Breast epithelium (tissue), 4 donors: ENCODE data around the gene FNDC1. TPM values are rescaled to one million over a fixed set of nuclear protein-coding genes. Genes with fewer than 3 reads are reported as not detected.

ENCODE experiments used
- DNase-seq, 2 donors: peaks; one replicate each; pipeline ENCODE4 v3.0.0-alpha.2; 2019; ENCODE audit warnings: low spot score in 2 of 2
- H3K27ac ChIP-seq, 2 donors: fragments of 200-600 bp; sonication (generic) in 1 of 2; one replicate each; pipeline ENCODE4 v1.5.1; 2016 to 2019; ENCODE audit warnings: mild to moderate bottlenecking in 1 of 2
- H3K27me3 ChIP-seq, 2 donors: fragments of 200-600 bp; sonication (generic) in 1 of 2; one replicate each; pipeline versions ENCODE4 v1.5.1 to v1.6.0; 2017 to 2019; ENCODE audit warnings: control low read depth in 1 of 2, mild to moderate bottlenecking in 1 of 2
- H3K36me3 ChIP-seq: fragments of 200-600 bp; one replicate; pipeline ENCODE4 v1.5.1; 2019
- H3K4me1 ChIP-seq, 2 donors: fragments of 200-600 bp; sonication (generic); one replicate each; pipeline ENCODE4 v1.5.1; 2016 to 2019; ENCODE audit warnings: control low read depth in 1 of 2
- H3K4me3 ChIP-seq, 3 donors: fragments of 200-600 bp; sonication (generic); 1 replicate in 2 of 3; 2 replicates in 1 of 3; pipeline ENCODE4 v1.5.1; 2016 to 2019; ENCODE audit warnings: mild to moderate bottlenecking in 3 of 3, moderate library complexity in 2 of 3
- H3K9me3 ChIP-seq, 2 donors: fragments of 200-600 bp; sonication (generic) in 1 of 2; one replicate each; pipeline ENCODE4 v1.5.1; 2016 to 2019; ENCODE audit warnings: control low read depth in 1 of 2
- POLR2A ChIP-seq: fragments of 450-650 bp; IDR thresholded peaks from one replicate; pipeline ENCODE4 v1.6.1; 2016; ENCODE audit warnings: antibody characterized with exemption, mild to moderate bottlenecking, moderate library complexity
- POLR2AphosphoS5 ChIP-seq, 3 donors: sonication (generic); formaldehyde crosslinking; IDR thresholded peaks; one replicate each; pipeline ENCODE4 v1.6.1; 2017; ENCODE audit warnings: antibody characterized with exemption in 3 of 3
- intact Hi-C: fragments of 100-400 bp; cut with DNase I; formaldehyde crosslinking; loops from one replicate; pipeline ENCODE4 v1.15.1; 2023; ENCODE audit warnings: low total_unique reads
- total RNA-seq, 3 donors: library from RNA; depleted of rRNA; stranded (reverse); fragments of >200 nt; gene quantifications; one replicate each; pipeline ENCODE4 v1.1.0, GENCODE V29; 2016
- TF ChIP-seq, protein P1 (sequence below), 3 donors: fragments of 450-650 bp; IDR thresholded peaks; one replicate each; pipeline ENCODE4 v1.5.1; 2016 to 2017; ENCODE audit warnings: antibody characterized with exemption in 3 of 3, mild to moderate bottlenecking in 3 of 3, moderate library complexity in 3 of 3

FNDC1 gene
- total RNA-seq, 3 donors from 2014 or later = 0.15 to 10.1 (median 0.33) TPM

GRCh38 chr6:159142531-159142930, 26.7 kb upstream of the FNDC1 start:
- Histone ChIP-seq H3K4me3 (no peak overlapping the region), H3K27me3 (no peaks in the 10 kb centered on the region), H3K9me3 (no peaks in the 10 kb centered on the region), H3K4me1 (no peaks in the 10 kb centered on the region), H3K36me3 (no peaks in the 10 kb centered on the region), H3K27ac (no peak overlapping the region)
- intact Hi-C loops = no loop called here
- no peak for DNase-seq
- TF ChIP-seq, protein P1, sequence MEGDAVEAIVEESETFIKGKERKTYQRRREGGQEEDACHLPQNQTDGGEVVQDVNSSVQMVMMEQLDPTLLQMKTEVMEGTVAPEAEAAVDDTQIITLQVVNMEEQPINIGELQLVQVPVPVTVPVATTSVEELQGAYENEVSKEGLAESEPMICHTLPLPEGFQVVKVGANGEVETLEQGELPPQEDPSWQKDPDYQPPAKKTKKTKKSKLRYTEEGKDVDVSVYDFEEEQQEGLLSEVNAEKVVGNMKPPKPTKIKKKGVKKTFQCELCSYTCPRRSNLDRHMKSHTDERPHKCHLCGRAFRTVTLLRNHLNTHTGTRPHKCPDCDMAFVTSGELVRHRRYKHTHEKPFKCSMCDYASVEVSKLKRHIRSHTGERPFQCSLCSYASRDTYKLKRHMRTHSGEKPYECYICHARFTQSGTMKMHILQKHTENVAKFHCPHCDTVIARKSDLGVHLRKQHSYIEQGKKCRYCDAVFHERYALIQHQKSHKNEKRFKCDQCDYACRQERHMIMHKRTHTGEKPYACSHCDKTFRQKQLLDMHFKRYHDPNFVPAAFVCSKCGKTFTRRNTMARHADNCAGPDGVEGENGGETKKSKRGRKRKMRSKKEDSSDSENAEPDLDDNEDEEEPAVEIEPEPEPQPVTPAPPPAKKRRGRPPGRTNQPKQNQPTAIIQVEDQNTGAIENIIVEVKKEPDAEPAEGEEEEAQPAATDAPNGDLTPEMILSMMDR (IDR thresholded peaks at IDR 0.05) = no peak
- TF ChIP-seq POLR2AphosphoS5 (IDR thresholded peaks at IDR 0.05) (no peak), POLR2A (no peak)

GRCh38 chr6:159148641-159149040, 20.6 kb upstream of the FNDC1 start:
- Histone ChIP-seq H3K27ac (no peak overlapping the region), H3K36me3 (no peaks in the 10 kb centered on the region), H3K4me3 (no peak overlapping the region), H3K9me3 (no peaks in the 10 kb centered on the region), H3K27me3 (no peaks in the 10 kb centered on the region), H3K4me1 (no peaks in the 10 kb centered on the region)
- TF ChIP-seq POLR2AphosphoS5 (IDR thresholded peaks at IDR 0.05) (no peak), POLR2A (no peak)
- TF ChIP-seq, protein P1 (IDR thresholded peaks at IDR 0.05) = no peak
- DNase-seq = no peak
- intact Hi-C loops = no loop called here

- DNase-seq = no peak
- Histone ChIP-seq H3K9me3 (no peaks in the 10 kb centered on the region), H3K27ac (no peak overlapping the region), H3K4me3 (no peak overlapping the region), H3K4me1 (no peaks in the 10 kb centered on the region), H3K27me3 (no peaks in the 10 kb centered on the region), H3K36me3 (no peaks in the 10 kb centered on the region)
- TF ChIP-seq POLR2A = no peak
- TF ChIP-seq, protein P1 (IDR thresholded peaks at IDR 0.05) = no peak
- TF ChIP-seq POLR2AphosphoS5 (IDR thresholded peaks at IDR 0.05) = no peak
- intact Hi-C loops = no loop called here
Observed at GRCh38 chr6:159149641-159150040, 19.6 kb upstream of the FNDC1 start.

DNA sequence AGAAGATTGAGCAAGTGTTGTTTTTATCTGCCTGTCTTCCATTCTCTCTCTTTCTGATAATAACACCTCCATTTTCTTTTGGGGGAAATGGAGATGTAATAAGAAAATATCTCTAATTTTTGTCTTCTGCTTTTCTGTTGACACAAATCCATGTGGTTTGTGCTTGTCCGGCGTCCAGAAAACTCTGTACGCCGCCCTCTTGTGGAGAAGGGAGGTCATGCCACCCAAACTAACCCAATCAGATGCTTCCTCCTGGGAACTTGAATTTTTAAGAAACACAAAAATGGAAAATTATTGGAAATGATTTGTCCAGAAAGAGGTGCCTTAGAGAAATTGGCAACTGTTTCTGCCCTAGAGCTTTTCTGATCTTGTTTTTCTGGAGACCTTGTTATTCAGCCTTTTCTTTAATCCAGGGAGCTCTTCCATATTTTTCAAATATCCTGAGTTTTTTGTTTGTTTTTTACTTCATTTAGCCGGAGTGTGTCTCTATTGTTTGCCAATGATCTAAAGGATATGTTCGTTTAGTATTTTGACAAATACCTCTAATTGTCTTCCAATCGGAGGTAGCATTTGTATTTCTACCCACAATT, 17.8 kb upstream of the FNDC1 start:
- peaks cover 0 to 11% of the 10 kb centered on the region in 2 donors for H3K9me3 ChIP-seq
- intact Hi-C loops = no loop called here
- no peaks in the 10 kb centered on the region for H3K4me1 ChIP-seq
- TF ChIP-seq, protein P1 (IDR thresholded peaks at IDR 0.05) = peak; percentile 44 to 72 (median 71)
- TF ChIP-seq POLR2AphosphoS5 (IDR thresholded peaks at IDR 0.05) (no peak), POLR2A (no peak)
- no peaks in the 10 kb centered on the region for H3K27me3 ChIP-seq
- DNase-seq = no peak
- no peaks in the 10 kb centered on the region for H3K36me3 ChIP-seq
- H3K4me3 ChIP-seq = no peak overlapping the region
- H3K27ac ChIP-seq = no peak overlapping the region

- no peak for DNase-seq
- intact Hi-C loops = no loop called here
Observed at GRCh38 chr6:159152041-159152440, 17.2 kb upstream of the FNDC1 start.

More at GRCh38 chr6:159152041-159152440, 17.2 kb upstream of the FNDC1 start:
- TF ChIP-seq POLR2AphosphoS5 (IDR thresholded peaks at IDR 0.05) (no peak), POLR2A (no peak)
- TF ChIP-seq, protein P1 (IDR thresholded peaks at IDR 0.05) = no peak
- Histone ChIP-seq H3K27ac (no peak overlapping the region), H3K27me3 (no peaks in the 10 kb centered on the region), H3K4me3 (no peak overlapping the region), H3K4me1 (no peaks in the 10 kb centered on the region), H3K9me3 (peaks cover 0 to 11% of the 10 kb centered on the region in 2 donors), H3K36me3 (no peaks in the 10 kb centered on the region)
